Amniotic stem cell (primary cell): ENCODE measurements around the gene SLC16A10.
"Not testable (repeated sequence)": the region's sequence is repeated elsewhere in the genome, so short reads cannot be mapped to it uniquely, and the experiment has no call there.

Source experiments
- DNase-seq: peaks from one replicate; lab custom pipeline; 2025; lab: John Stamatoyannopoulos, UW

Gene SLC16A10

GRCh38 chr6:111185954-111186353 is 98.7 kb downstream of the SLC16A10 start:
- DNase-seq = no peak

GRCh38 chr6:111187874-111188273 is 100.6 kb downstream of the SLC16A10 start:
- DNase-seq = no peak

- DNase-seq = not testable (repeated sequence)
Measured at GRCh38 chr6:111189666-111190210, 102.4 kb downstream of the SLC16A10 start.

GRCh38 chr6:111190637-111191036 is 103.3 kb downstream of the SLC16A10 start:
- DNase-seq = no peak

- not testable (repeated sequence) for DNase-seq
Measured at GRCh38 chr6:111191136-111191535, 103.8 kb downstream of the SLC16A10 start.

GRCh38 chr6:111192911-111193555 is 105.7 kb downstream of the SLC16A10 start:
- no peak for DNase-seq

GRCh38 chr6:111195656-111196055 is 108.4 kb downstream of the SLC16A10 start:
- no peak for DNase-seq

- no peak for DNase-seq
Measured at GRCh38 chr6:111198841-111199240, 111.5 kb downstream of the SLC16A10 start.

- DNase-seq = no peak
Measured at GRCh38 chr6:111199935-111200334, 112.6 kb downstream of the SLC16A10 start.

- no peak for DNase-seq
Measured at GRCh38 chr6:111200350-111201243, 113.3 kb downstream of the SLC16A10 start.

- DNase-seq = no peak
Measured at GRCh38 chr6:111201244-111201554, 113.9 kb downstream of the SLC16A10 start.

GRCh38 chr6:111201764-111202163 is 114.5 kb downstream of the SLC16A10 start:
- DNase-seq = no peak

- not testable (repeated sequence) for DNase-seq
Measured at GRCh38 chr6:111203539-111203938, 116.2 kb downstream of the SLC16A10 start.

- DNase-seq = no peak
Measured at GRCh38 chr6:111204305-111204704, 117.0 kb downstream of the SLC16A10 start.

GRCh38 chr6:111204881-111205280 is 117.6 kb downstream of the SLC16A10 start:
- DNase-seq = no peak

GRCh38 chr6:111205502-111205901 is 118.2 kb downstream of the SLC16A10 start:
- DNase-seq = no peak

- no peak for DNase-seq
Measured at GRCh38 chr6:111207141-111207858, 120.0 kb downstream of the SLC16A10 start.

- no peak for DNase-seq
Measured at GRCh38 chr6:111208933-111209332, 121.6 kb downstream of the SLC16A10 start.

- peak; percentile 29 for DNase-seq
Measured at GRCh38 chr6:111210194-111210728, 123.0 kb downstream of the SLC16A10 start.

GRCh38 chr6:111211411-111212030 is 124.2 kb downstream of the SLC16A10 start:
- no peak for DNase-seq

- no peak for DNase-seq
Measured at GRCh38 chr6:111212625-111213024, 125.3 kb downstream of the SLC16A10 start.

- no peak for DNase-seq
Measured at GRCh38 chr6:111215131-111215530, 127.8 kb downstream of the SLC16A10 start.
